Muscle of back (tissue), 13 donors: Measurements from ENCODE around the gene DUSP8. TPM values are rescaled to one million over a fixed set of nuclear protein-coding genes. Genes with fewer than 3 reads are reported as not detected.
"Not testable (repeated sequence)": the region's sequence is repeated elsewhere in the genome, so short reads cannot be mapped to it uniquely, and the experiment has no call there.

Source experiments
- DNase-seq, 3 donors: peaks; one replicate each; pipeline versions ENCODE4 v3.0.0 to v3.0.0-alpha.2; 2013
- long read RNA-seq, 9 donors: transcript quantifications; one replicate each; lab custom pipeline, GENCODE V29; 2026
- polyA plus RNA-seq, 10 donors: library from polyadenylated mRNA; unstranded; fragments of 120-200 nt; gene quantifications; one replicate each; pipeline ENCODE4 v1.2.1, GENCODE V29; 2013; ENCODE audit not compliant: insufficient read length in 10 of 10

Gene DUSP8
- 10 to 100 TPM in 9 of 10 donors, 1 to 10 TPM in 1; 7.9 to 39.8 (median 19.0) TPM for polyA plus RNA-seq
- long read RNA-seq, donor 1, full-length matches to known transcripts: 11 of 11 reads
- long read RNA-seq, donor 1, partial matches to known transcripts: 0 of 11 reads
- long read RNA-seq, donor 1, other reads (novel, unspliced or antisense): 0 of 11 reads
- long read RNA-seq, donor 2, full-length matches to known transcripts: 2 of 2 reads
- long read RNA-seq, donor 2, partial matches to known transcripts: 0 of 2 reads
- long read RNA-seq, donor 2, other reads (novel, unspliced or antisense): 0 of 2 reads
- long read RNA-seq, donor 3: 0 reads
- long read RNA-seq, donor 4, full-length matches to known transcripts: 2 of 2 reads
- long read RNA-seq, donor 4, partial matches to known transcripts: 0 of 2 reads
- long read RNA-seq, donor 4, other reads (novel, unspliced or antisense): 0 of 2 reads
- long read RNA-seq, donor 5, full-length matches to known transcripts: 2 of 2 reads
- long read RNA-seq, donor 5, partial matches to known transcripts: 0 of 2 reads
- long read RNA-seq, donor 5, other reads (novel, unspliced or antisense): 0 of 2 reads
- long read RNA-seq, donor 6, full-length matches to known transcripts: 5 of 5 reads
- long read RNA-seq, donor 6, partial matches to known transcripts: 0 of 5 reads
- long read RNA-seq, donor 6, other reads (novel, unspliced or antisense): 0 of 5 reads
- long read RNA-seq, donor 7, full-length matches to known transcripts: 3 of 3 reads
- long read RNA-seq, donor 7, partial matches to known transcripts: 0 of 3 reads
- long read RNA-seq, donor 7, other reads (novel, unspliced or antisense): 0 of 3 reads
- long read RNA-seq, donor 8: 0 reads
- long read RNA-seq, donor 9, full-length matches to known transcripts: 1 of 1 reads
- long read RNA-seq, donor 9, partial matches to known transcripts: 0 of 1 reads
- long read RNA-seq, donor 9, other reads (novel, unspliced or antisense): 0 of 1 reads

- DNase-seq: peak; percentile 81 to 95 (median 94)
Observed at GRCh38 chr11:1572197-1573076, at the start of gene DUSP8. Gene DUSP8 (minus strand): TSS chr11:1572271. CDS start chr11:1565826, 6,445 bp downstream.

DNA sequence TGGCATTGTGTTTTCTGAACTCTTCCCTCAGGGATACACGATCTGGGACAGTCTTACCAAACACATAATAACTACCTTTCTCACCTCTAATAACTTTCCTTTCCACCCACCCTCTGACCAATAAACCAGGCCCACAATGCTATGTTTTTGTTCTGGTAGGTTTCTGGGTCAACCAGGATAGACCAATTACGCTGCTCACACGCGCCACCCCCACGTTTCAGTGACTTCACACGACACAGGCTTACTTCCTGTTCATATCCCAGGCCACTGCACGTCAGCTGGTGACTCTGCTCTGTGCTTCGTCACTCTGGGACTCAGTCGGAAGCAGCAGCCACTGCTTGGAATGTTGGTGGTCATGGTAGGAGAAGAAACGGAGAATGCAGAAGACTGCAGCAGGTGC, 47.4 kb upstream of the DUSP8 start:
- no peak for DNase-seq

DNA sequence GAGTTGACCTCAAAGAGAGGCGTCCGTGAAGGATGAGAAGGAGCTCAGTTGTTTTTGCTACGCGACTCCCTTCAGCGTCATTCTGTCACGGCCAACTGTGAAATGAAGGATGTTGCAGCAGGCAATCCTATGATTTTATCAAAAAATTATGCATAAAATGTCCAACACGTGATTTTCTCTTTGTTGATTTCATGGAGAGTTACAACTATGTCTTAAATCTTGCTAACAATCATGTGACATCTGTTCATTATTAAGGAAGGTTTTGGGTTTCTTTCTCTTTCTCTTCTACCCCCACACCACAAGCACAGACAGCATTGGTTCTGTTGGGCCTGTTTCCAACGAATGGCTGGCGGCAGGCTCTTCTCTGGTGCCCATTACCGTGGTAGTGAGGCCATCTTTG, 46.2 kb upstream of the DUSP8 start:
- DNase-seq: no peak

DNA sequence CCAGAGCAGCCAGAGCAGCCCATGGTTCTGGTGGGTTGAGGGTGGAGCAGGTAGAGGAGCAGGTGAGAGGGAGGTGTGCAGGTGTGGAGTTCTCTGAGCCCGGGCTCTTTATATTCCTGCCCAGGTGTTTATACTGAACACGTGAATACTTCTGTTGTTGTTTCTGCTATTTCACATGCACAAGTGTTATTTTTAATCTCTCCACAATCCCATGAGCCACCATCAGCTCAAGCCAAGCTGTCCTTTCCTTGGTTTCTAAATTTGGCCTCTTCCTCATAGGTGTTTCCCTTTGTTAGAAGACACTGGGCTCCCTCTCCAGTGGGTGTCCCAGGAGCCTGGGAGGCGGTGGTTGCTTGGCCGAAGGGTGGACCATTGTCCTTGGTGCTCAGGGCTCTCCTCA, 36.3 kb upstream of the DUSP8 start, which contains the start of gene KRTAP5-3:
TSS of gene KRTAP5-3 (minus strand) at position 101 of the 400 bp plus-strand sequence. CDS start at position 23, 78 bp downstream.
- no peak for DNase-seq

DNA sequence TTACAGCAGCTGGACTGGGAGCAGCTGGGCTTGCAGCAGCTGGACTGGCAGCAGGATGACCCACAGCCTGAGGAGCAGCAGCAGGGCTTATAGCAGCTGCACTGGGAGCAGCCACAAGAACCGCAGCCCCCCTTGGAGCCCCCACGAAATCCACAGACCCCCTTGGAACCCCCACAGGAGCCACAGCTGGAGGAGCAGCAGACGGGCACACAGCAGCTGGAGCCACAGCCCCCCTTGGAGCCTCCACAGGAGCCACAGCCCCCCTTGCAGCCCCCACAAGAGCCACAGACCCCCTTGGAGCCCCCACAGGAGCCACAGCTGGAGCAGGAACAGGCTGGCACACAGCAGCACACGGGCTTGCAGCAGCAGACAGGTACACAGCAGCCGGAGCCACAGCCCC, 35.8 kb upstream of the DUSP8 start:
- DNase-seq: not testable (repeated sequence)

DNA sequence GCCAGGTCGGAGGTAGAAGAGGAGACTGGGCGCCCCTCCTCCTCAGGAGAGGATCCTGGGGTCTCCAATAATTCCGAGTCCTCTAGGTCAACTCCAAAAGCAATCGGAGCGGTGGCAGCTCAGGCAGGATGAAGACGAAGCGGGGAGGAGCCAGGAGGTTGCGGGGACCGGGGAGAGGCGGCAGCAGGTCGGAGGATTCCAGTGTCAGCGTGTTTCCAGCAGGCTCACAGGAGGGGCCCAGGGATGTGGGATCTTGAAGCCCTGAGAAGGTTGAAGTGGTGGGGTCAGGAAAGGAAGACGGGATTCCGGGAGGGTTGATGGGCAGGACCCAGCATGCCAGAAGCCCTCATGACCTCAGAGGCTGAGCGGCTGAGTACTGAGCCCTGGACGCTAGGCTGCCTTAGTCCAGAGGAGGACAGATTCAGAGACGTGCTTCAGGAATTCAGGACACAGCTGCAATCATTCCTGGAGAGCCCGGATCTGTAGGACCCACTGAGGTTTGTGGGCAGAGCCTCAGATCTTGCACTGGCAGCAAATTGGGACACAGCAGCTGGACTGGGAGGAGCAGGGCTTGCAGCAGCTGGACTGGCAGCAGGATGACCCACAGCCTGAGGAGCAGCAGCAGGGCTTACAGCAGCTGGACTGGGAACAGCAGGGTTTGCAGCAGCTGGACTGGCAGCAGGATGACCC, 35.2 kb upstream of the DUSP8 start:
- DNase-seq: not testable (repeated sequence)

GRCh38 chr11:1605923-1606322, 33.9 kb upstream of the DUSP8 start:
- not testable (repeated sequence) for DNase-seq

DNA sequence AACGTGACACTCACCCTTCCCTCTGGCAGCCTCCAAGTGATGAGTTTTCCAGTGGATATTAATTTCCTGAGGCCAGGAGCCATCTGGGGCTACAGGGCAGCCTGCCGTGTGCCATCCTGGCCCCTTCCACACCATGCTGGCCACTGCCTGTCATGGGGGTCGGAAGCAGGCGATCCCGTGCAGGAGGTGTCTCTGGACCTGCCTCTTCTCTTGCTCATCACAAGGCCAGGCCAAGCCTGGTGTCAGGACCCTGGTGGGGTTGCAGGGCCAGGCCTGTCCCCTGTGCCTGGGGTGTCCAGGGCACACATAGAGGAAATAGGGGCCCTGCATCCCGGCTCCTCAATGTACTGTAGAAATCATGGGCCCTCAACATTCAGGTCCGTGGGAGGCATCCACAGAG, 32.6 kb upstream of the DUSP8 start:
- DNase-seq: no peak

DNA sequence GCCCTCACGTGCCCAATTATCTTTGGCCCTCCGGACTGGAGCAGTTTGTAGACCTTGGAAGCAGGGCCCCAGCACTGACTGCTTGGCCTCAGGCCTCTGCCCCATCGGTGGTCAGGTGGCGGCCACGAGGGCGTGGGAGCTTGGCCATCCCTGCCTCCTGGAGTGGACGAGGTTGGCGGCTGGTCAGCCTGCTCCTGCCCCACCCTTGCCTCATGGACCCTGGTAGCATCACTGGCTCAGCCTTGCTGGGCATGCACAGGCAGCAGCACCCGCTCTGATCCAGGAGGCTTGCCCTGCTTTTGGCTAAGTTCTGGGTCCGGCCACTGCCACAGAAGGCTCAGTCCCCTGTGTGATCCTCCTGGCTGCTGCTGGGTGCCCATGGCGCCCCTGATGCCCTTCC, 32.1 kb upstream of the DUSP8 start:
- DNase-seq: no peak

DNA sequence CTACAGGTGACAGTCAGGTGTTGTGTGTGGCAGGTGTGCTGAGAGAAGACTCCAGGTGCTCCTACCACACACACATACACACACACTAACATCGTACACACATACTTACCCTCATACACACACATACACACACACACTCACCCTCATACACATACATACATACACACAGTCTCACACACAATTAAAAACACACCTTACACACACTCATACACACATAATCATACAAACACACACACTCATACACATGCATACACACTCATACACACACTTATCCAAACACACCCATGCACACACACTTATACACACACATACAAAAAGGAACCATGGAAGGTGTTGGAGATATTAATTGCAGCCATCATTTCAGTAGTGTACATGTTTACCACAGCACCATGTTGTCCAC, 31.6 kb upstream of the DUSP8 start:
- no peak for DNase-seq

- not testable (repeated sequence) for DNase-seq
Observed at GRCh38 chr11:1601663-1602062, 29.6 kb upstream of the DUSP8 start.

- no peak for DNase-seq
Observed at GRCh38 chr11:1600626-1601025, 28.6 kb upstream of the DUSP8 start.

DNA sequence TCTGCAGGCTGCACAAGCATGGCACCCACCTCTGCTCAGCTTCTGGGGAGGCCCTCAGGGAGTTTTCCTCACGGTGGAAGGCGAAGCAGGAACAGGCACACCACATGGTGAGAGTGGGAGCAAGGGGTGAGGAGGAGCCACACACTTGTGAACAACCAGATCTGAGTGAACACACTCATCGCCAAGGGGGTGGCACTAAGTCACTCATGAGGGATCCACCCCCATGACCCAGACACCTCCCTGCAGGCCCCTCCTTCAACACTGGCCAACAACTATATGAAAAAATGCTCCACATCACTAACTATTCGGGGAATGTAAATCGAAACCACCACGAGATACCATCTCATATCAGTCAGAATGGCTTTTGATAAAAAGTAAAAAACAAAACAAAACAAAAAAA, 26.7 kb upstream of the DUSP8 start:
- DNase-seq: no peak

DNA sequence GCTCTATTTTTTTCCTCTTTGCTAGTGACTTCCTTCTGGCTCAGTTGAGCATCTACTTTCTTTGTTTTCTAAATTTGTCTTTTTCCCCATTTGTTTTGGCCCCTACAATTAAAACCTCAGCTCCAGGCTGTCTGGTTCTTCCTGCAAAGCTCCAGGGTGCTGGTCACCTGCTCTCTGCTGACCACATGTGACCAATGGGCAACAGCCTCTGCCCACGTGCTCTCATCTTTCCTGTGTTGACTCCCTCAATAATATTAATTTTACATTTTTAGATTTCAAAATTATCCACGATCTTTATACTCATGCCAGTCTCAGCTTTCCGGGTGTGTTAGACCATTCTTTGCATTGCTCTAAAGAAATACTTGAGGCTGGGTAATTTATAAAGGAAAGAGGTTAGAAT, 26.3 kb upstream of the DUSP8 start:
- not testable (repeated sequence) for DNase-seq

- no peak for DNase-seq
Observed at GRCh38 chr11:1597994-1598380, 25.9 kb upstream of the DUSP8 start, which contains the start of gene KRTAP5-2. Gene KRTAP5-2 (minus strand): TSS chr11:1598294. CDS start chr11:1598250, 44 bp downstream.

GRCh38 chr11:1597331-1597993, 25.4 kb upstream of the DUSP8 start:
- DNase-seq: peak in 1 of 3 donors; percentile 16

- not testable (repeated sequence) for DNase-seq
Observed at GRCh38 chr11:1596576-1597121, 24.6 kb upstream of the DUSP8 start.

DNA sequence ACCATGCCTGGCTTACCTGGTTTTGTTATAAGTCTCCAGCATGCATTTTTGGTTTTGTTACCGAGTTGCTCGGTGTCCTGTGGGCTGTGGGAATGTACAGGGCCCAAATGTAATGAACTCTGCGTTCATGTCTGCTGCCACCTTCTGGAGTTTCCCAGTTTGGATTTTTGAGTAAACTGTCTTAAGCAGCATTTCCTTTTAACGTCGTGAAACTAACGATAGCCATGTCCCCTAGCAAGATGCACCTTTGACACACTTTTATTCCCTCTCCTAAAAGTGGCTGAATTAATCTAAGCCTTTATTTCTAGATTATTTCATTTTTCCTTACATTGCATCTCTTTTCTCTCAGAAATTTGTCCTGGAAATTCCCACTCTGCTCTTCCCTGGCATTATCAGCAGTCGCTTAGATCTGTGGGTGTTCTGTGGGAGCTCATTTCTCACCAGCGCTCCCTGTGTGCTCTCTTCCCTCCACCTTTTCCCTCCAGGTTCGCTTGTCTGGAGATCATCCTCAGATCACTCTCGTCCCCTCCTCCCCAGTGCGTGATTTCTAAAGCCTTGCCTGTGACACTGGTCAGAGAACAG, 24.0 kb upstream of the DUSP8 start:
- not testable (repeated sequence) for DNase-seq

GRCh38 chr11:1592628-1593027, 20.6 kb upstream of the DUSP8 start:
- no peak for DNase-seq
